C1 segment of cervical spinal cord (tissue), 14 donors: ENCODE data around the gene PTCD3.

ENCODE experiments used
- DNase-seq, 14 donors: peaks; one replicate each; lab custom pipeline; 2025; lab: John Stamatoyannopoulos, UW

PTCD3 gene

GRCh38 chr2:86105969-86106945, at the start of gene PTCD3:
PTCD3 (plus strand) TSS chr2:86106235; CDS start chr2:86106248, 13 bp downstream.
- peak; percentile 26 to 95 (median 89) for DNase-seq

GRCh38 chr2:86056590-86057331, 49.3 kb upstream of the PTCD3 start:
- DNase-seq, result no peak

GRCh38 chr2:86062043-86062442, 44.0 kb upstream of the PTCD3 start:
- DNase-seq, result no peak

- DNase-seq, result no peak
These were observed 42.0 kb upstream of the PTCD3 start for GRCh38 chr2:86064006-86064405.

- no peak for DNase-seq
These were observed 40.5 kb upstream of the PTCD3 start for GRCh38 chr2:86065512-86065911.

GRCh38 chr2:86066007-86066578, 39.9 kb upstream of the PTCD3 start:
- DNase-seq, result no peak

- no peak for DNase-seq
These were observed 39.1 kb upstream of the PTCD3 start for GRCh38 chr2:86066915-86067314.

GRCh38 chr2:86068136-86068588, 37.9 kb upstream of the PTCD3 start:
- peak in 1 of 14 donors; percentile 29 for DNase-seq

- DNase-seq, result no peak
These were observed 37.4 kb upstream of the PTCD3 start for GRCh38 chr2:86068648-86069047.

GRCh38 chr2:86069091-86069685, 36.8 kb upstream of the PTCD3 start:
- no peak for DNase-seq

- no peak for DNase-seq
These were observed 36.2 kb upstream of the PTCD3 start for GRCh38 chr2:86069783-86070339.

GRCh38 chr2:86070868-86071267, 35.2 kb upstream of the PTCD3 start:
- no peak for DNase-seq

- peak in 12 of 14 donors; percentile 16 to 76 (median 51) for DNase-seq
These were observed 33.7 kb upstream of the PTCD3 start for GRCh38 chr2:86072271-86072858.

- no peak for DNase-seq
These were observed 32.8 kb upstream of the PTCD3 start for GRCh38 chr2:86073225-86073624.

- no peak for DNase-seq
These were observed 31.8 kb upstream of the PTCD3 start for GRCh38 chr2:86074256-86074655.

- DNase-seq, result no peak
These were observed 31.2 kb upstream of the PTCD3 start for GRCh38 chr2:86074811-86075210.

- no peak for DNase-seq
These were observed 30.1 kb upstream of the PTCD3 start for GRCh38 chr2:86075886-86076285.

GRCh38 chr2:86078774-86079545, 27.1 kb upstream of the PTCD3 start:
- peak in 10 of 14 donors; percentile 6 to 46 (median 30) for DNase-seq

GRCh38 chr2:86079981-86080911, 25.8 kb upstream of the PTCD3 start:
- DNase-seq, result peak in 12 of 14 donors; percentile 9 to 69 (median 42)
